K562 treated with DMSO at 1 percent for 4 hours (cell line): Measurements from ENCODE around the gene CHRNA4. TPM values are rescaled to one million over a fixed set of nuclear protein-coding genes. Genes with fewer than 3 reads are reported as not detected.

Experiments
- total RNA-seq: library from RNA; unstranded; fragments of 300-600 nt; gene quantifications from 2 replicates; pipeline ENCODE4 v1.2.3, GENCODE V29; 2022; ENCODE audit not compliant: insufficient read depth

Gene CHRNA4
- not detected in 2 replicates for total RNA-seq

DNA sequence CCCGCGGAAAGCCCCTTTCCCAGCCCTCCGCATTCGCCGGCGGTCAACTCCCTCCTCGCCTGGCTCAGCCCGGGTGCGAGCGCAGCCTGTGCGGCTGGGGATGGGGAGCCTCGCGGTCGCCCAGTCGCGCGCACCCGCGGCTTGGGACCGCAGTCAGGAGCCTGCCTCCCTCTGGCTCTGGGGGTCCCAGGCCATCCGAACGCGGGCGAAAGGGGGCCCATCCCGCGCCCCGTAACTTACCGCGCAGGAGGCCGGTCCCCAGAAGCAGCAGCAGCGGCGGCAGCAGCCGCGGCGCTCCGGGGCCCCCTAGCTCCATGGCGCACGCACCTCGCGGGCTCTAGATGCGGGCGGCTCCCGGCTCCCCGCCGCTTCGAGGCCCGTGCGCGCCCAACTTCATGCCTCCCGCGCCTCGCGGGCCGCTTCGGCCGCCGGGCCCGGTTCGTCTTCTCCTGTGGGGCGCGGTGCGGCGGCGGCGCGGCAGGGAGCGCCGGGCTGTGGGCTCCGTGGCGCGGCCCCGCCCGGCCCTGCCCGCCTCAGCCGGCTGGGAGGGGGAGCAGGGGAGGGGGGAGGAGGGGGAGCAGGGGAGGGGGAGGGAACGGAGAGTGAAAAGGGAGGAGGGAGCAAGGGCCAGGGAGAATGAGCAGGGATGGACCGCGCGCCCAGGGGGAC, at the start of gene CHRNA4:
CHRNA4 (minus strand) TSS at position 500 of the 669 bp plus-strand sequence; CDS start at position 316, 184 bp downstream.

Other genes starting within 250 kb of the CHRNA4 start
- 27.8 and 32.1 TPM in 2 replicates for gene YTHDF1, start 145.2 kb downstream of the CHRNA4 start, total RNA-seq
- gene BIRC7, start 125.4 kb downstream of the CHRNA4 start, total RNA-seq = 0.74 and 1.2 TPM in 2 replicates
- not detected in 2 replicates for gene NKAIN4, start 106.9 kb downstream of the CHRNA4 start, total RNA-seq
- gene ARFGAP1, start 88.5 kb downstream of the CHRNA4 start, total RNA-seq = 66.8 and 77.7 TPM in 2 replicates
- gene COL20A1, start 68.2 kb downstream of the CHRNA4 start, total RNA-seq = not detected in 2 replicates
- gene KCNQ2, start 111.3 kb upstream of the CHRNA4 start, total RNA-seq = not detected in 2 replicates
- 79.2 and 82.8 TPM in 2 replicates for gene EEF1A2, start 137.7 kb upstream of the CHRNA4 start, total RNA-seq
- gene PPDPF, start 159.4 kb upstream of the CHRNA4 start, total RNA-seq = 97.8 and 102 TPM in 2 replicates
- not detected in 2 replicates for gene PTK6, start 176.0 kb upstream of the CHRNA4 start, total RNA-seq
- not detected in 2 replicates for gene SRMS, start 186.4 kb upstream of the CHRNA4 start, total RNA-seq
- gene FNDC11, start 192.8 kb upstream of the CHRNA4 start, total RNA-seq = 0.27 TPM in 1 of 2 replicates, not detected in the other
- 26.0 and 31.7 TPM in 2 replicates for gene HELZ2, start 212.9 kb upstream of the CHRNA4 start, total RNA-seq